ENCODE data around the gene SHANK1. TPM values are rescaled to one million over a fixed set of nuclear protein-coding genes. Genes with fewer than 3 reads are reported as not detected.

The SHANK1 gene
- total RNA-seq, 1 donor from 2014 or later, result 2.3 TPM

- peaks cover 28% of the 10 kb centered on the region for H3K27me3 Mint-ChIP-seq (ENCODE audit: insufficient read depth, low read depth)
- peaks cover 7% of the 10 kb centered on the region for H3K4me1 ChIP-seq
- DNase-seq (ENCODE audit: low spot score), result peak; percentile 55
- peaks cover 14% of the 10 kb centered on the region for H3F3A ChIP-seq (ENCODE audit: low read depth)
- H3K4me3 ChIP-seq, result peak overlapping the region; percentile 62
- H3K27me3 ChIP-seq, result peaks cover 100% of the 10 kb centered on the region
- H4K20me1 ChIP-seq (ENCODE audit: low read depth), result peaks cover 15% of the 10 kb centered on the region
- no peak overlapping the region for H2AFZ ChIP-seq (replicated peaks)
- peak overlapping the region; percentile 85 for H3K4me3 Mint-ChIP-seq
- H3K9me3 ChIP-seq (ENCODE audit: low read depth), result no peaks in the 10 kb centered on the region
- peaks cover 20% of the 10 kb centered on the region for H3K36me3 Mint-ChIP-seq
- no peaks in the 10 kb centered on the region for H3K36me3 ChIP-seq
- H3K4me1 Mint-ChIP-seq, result peaks cover 33% of the 10 kb centered on the region
- H3K27ac ChIP-seq, result no peak overlapping the region
- no peak overlapping the region for H3K9ac ChIP-seq
- H3K9me3 Mint-ChIP-seq, result no peaks in the 10 kb centered on the region
- no peak overlapping the region for H3K27ac Mint-ChIP-seq
- H3K4me2 ChIP-seq, result peak overlapping the region; percentile 90
- H3K79me2 ChIP-seq (ENCODE audit: low read depth), result no peaks in the 10 kb centered on the region
- TF ChIP-seq EZH2 (IDR thresholded peaks at IDR 0.05) (peak; percentile 84), CTCF (IDR thresholded peaks at IDR 0.05) (no peak), EZH2phosphoT487 (IDR thresholded peaks at IDR 0.05) (peak; percentile 68)
Observed at GRCh38 chr19:50718255-50719118, 1.1 kb downstream of the SHANK1 start.

GRCh38 chr19:50717891-50718254, 1.7 kb downstream of the SHANK1 start:
- peaks cover 15% of the 10 kb centered on the region for H4K20me1 ChIP-seq (ENCODE audit: low read depth)
- Mint-ChIP-seq H3K9me3 (no peaks in the 10 kb centered on the region), H3K4me3 (peak overlapping the region; percentile 85), H3K27ac (no peak overlapping the region), H3K27me3 (ENCODE audit: insufficient read depth, low read depth) (peaks cover 23% of the 10 kb centered on the region), H3K4me1 (peaks cover 28% of the 10 kb centered on the region), H3K36me3 (peaks cover 20% of the 10 kb centered on the region)
- H3K27me3 ChIP-seq, result peaks cover 100% of the 10 kb centered on the region
- H3K4me2 ChIP-seq, result peak overlapping the region; percentile 90
- no peak overlapping the region for H3K9ac ChIP-seq
- peak overlapping the region; percentile 62 for H3K4me3 ChIP-seq
- TF ChIP-seq EZH2 (IDR thresholded peaks at IDR 0.05) (peak; percentile 67), CTCF (IDR thresholded peaks at IDR 0.05) (no peak)
- H3K9me3 ChIP-seq (ENCODE audit: low read depth), result no peaks in the 10 kb centered on the region
- no peak overlapping the region for H2AFZ ChIP-seq (replicated peaks)
- H3K79me2 ChIP-seq (ENCODE audit: low read depth), result no peaks in the 10 kb centered on the region
- peaks cover 14% of the 10 kb centered on the region for H3F3A ChIP-seq (ENCODE audit: low read depth)
- H3K27ac ChIP-seq, result no peak overlapping the region
- peak; percentile 40 for DNase-seq (ENCODE audit: low spot score)
- no peaks in the 10 kb centered on the region for H3K36me3 ChIP-seq
- H3K4me1 ChIP-seq, result peaks cover 7% of the 10 kb centered on the region

- peaks cover 23% of the 10 kb centered on the region for H3K36me3 Mint-ChIP-seq
- H3F3A ChIP-seq (ENCODE audit: low read depth), result peaks cover 14% of the 10 kb centered on the region
- H3K4me1 ChIP-seq, result peaks cover 7% of the 10 kb centered on the region
- peaks cover 99% of the 10 kb centered on the region for H3K27me3 ChIP-seq
- peak overlapping the region; percentile 85 for H3K4me3 Mint-ChIP-seq
- peaks cover 20% of the 10 kb centered on the region for H3K27me3 Mint-ChIP-seq (ENCODE audit: insufficient read depth, low read depth)
- no peak overlapping the region for H3K4me3 ChIP-seq
- DNase-seq (ENCODE audit: low spot score), result no peak
- no peak overlapping the region for H3K4me2 ChIP-seq
- H3K9me3 ChIP-seq (ENCODE audit: low read depth), result no peaks in the 10 kb centered on the region
- H3K36me3 ChIP-seq, result no peaks in the 10 kb centered on the region
- no peak overlapping the region for H3K27ac ChIP-seq
- H3K27ac Mint-ChIP-seq, result no peak overlapping the region
- H3K9me3 Mint-ChIP-seq, result no peaks in the 10 kb centered on the region
- TF ChIP-seq EZH2phosphoT487 (IDR thresholded peaks at IDR 0.05), result no peak
- no peak for TF ChIP-seq CTCF (IDR thresholded peaks at IDR 0.05)
- TF ChIP-seq EZH2 (IDR thresholded peaks at IDR 0.05), result no peak
- no peaks in the 10 kb centered on the region for H3K79me2 ChIP-seq (ENCODE audit: low read depth)
- peaks cover 15% of the 10 kb centered on the region for H4K20me1 ChIP-seq (ENCODE audit: low read depth)
- no peak overlapping the region for H3K9ac ChIP-seq
- H3K4me1 Mint-ChIP-seq, result peaks cover 21% of the 10 kb centered on the region
- H2AFZ ChIP-seq (replicated peaks), result no peak overlapping the region
Observed at GRCh38 chr19:50717026-50717723, 2.4 kb downstream of the SHANK1 start.
